Stimulated activated CD4-positive, alpha-beta T cell treated with anti-CD3 and anti-CD28 coated beads, Interleukin-4, amount 100 ng/mL, for 48 hours (primary cell): ENCODE measurements around the gene STAC3.

Experiments
- DNase-seq, 2 donors: peaks; one replicate each; pipeline ENCODE4 v3.0.0-alpha.2; 2020; ENCODE audit warnings: low read depth in 2 of 2

STAC3 gene

DNA sequence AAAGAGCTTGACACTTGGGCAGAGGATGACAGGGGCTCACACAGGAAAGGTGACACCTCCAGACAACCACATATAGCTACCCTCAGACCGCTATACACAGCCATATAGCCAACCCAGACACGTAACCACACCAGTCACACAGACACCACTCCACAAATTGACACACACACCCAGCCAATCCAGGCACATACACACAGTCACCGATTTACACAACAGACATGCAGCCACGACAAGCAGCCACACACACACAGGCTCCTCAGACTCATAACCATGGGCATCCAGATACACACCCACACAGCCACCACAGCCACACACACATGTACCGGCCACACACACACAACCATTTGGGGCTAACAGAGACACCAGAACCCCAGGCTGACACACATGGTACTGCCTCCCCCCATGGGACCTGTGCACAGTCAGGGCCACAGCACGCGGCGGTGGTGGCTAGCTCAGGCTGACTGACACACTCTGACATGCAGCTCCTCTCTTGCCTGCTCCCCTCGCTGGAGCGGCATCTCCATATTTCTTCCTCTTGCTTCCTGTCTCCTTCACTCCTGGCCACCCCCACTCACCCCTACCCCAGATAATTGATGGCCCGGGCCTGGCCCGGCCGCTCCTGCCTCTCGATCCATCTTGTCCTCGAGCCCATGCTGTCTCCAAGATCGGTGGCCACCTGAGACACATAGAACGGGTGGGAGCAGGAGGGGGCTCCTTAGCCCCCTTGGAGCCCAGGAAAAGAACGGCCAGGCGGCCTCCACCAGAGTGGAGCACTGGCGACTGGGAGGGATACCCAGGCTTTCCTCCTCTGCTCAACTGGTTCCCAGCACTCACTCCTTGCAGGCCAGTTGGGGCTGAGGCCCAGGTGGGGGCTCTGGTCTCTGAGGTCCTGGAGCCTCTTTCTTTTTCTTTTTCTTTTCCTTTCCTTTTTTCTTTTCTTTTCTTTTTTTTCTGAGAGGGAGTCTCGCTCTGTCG is 27.5 kb downstream of the STAC3 start:
- DNase-seq = no peak

DNA sequence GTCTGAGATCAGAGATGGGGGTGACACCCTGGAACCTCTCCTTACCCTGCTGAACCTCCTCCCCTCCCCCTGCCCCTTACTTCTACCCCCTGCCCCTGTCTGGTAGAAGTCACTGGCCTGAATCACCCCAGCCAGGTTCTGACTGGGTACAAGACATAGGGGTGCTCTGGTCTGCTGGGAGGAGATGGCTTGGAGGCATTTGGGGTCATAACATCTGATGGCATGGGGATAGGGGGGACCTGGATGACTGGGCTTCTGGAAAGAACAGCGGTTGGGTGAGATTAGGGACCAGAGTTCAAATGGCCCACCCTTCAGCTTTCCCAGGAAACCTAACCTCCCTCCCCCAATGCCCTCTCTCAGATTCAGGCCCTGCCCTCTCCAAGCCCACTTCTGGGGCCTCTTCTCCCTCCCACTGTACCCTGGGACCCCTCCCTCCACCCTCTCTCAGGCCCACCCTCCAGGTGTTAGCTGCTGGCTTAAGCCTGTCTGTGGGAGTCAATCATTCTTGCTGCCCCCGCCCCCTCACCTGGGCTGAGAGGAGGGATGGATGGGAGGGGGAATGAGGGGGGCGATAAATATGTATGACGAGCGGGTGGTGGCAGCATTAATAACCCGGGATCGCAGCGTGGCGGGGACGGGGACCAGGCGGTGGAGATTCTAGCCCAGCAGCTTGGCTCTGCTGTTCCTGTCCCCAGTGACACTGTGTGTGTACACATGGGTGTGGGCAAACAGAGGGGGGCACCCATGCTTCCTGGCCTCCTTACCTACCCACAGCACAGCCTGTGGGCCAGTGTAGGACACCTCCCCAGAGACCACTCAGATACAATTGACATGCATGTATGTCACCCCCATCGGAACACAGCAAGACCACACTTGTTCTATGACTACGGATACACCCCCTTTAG is 28.4 kb downstream of the STAC3 start:
- no peak for DNase-seq

DNA sequence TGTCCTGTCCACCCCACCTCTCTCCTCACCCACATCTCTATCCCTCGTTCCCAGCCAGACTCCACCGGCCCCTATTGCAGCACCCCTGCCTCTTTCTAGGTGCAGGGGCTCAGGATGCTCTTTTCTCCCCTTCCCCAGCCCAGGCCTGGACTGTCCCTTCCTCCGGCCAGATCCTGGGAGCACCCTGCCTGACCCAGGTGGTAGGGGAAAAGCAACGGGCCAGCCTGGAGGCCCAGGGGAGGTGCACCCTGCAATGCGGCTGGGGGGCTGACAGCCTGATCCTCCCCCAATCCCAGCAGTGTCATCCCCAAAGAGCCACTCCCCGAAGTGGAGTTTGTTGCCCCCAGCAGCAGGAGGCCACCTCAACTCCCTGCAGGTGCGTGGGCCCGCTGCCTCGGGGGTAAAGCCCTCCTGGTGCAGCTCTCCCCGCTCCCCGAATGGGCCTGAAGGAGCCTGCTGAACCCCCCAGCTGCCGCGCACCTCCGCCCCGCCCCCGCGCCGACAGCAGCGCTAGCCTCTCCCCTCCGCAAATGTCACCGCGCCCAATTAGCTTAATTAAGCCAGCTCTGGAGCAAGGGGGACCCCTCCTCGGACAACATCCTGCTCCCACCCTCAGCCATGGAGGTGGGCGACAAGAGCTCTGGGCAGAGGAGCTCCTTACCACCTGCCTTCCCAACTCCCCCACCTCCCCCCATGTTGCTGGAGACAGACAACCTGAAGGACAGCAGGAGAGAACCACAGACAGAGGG is 29.6 kb downstream of the STAC3 start:
- DNase-seq = no peak

DNA sequence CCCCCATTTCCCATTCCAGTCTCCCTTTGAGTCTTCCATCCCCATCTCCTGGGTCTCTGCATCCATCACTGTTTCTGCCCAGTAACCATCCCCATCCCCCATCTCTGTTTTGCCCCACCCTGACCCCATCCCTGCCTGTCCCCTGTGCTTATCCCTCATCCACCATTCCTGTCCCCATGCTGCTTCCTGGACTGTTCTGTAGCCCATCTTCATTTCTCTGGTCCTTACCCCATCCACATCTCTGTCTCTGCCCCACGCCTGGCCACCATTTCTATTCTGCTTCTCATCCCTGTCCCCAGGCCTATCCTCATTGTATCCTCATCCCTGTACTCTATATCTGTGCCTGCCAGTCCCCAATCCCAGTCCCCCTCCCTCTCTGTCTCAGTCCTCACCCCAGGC is 30.2 kb downstream of the STAC3 start:
- no peak for DNase-seq

DNA sequence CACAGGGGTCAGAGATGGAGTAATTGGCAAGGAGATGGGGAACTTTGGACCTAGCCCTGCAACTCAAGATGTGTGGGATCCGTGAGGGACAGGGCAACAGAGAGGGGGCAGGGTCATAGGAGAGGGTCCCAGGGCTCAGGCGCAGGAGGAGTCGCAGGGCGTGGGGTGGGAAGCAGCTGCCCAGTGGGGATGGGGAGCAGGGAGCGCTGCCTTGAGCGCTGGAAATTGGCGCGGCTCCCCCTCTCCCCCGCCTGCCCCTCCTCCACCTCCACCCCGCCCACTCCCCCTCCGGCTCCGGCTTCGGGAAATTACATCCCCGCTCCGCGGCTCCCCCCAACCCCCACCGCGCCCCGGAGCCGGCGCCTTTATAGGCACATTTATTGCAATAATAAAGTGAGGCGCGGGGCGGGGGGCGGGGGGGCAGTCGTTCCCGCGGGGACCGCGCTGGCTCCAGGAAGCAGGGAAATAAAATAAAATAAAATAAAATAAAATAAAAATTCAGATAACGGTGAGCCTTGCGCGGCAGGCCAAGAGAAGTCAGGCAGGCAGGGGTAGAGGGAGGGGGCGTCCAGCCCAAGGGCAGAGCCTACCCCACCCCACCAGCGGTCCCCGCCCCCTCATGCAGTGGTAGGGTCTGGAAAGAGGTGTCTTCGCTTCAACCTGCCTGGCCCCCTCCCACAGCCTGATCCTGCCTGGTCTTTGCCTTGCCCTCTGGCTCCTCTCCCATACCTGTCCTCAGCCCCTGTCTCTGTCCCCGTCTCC is 30.8 kb downstream of the STAC3 start:
- DNase-seq = no peak

DNA sequence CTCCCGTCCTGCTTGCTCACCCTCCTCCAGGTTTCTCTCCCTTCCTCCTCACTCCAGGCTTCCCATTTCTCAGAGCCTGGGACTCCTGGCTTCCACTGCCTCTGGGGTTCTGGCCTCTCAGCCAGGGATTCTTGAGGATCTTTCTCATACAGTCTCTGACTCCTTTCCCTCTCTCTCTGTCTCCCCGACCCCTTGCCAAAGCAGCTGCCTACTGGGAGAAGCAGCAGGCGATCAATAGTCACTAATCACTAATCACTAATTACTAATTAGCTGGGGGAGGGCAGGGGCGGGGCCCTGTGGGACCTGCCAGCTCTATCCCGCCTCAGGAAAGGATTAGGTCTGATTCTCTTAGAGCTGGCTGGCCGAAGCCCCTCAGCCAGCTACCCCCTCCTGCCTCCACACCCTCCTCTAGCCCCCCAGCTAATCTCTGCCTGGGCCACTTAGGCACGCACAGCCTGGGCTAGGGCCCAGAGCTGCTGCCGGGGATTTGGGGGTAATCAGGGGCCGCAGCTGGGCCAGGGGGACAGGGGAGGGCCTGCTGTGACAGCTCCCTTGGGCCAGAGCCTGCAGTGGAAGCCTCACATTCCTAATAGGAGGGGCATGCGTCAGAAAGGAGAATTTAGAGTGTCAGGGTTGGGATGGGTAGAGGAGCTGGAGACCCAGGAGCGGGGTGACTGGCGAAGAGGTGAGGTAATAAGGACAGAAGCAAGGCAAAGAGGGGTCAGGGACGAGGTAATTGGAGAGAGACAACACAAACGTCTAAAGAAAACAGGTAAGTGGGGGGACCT is 31.6 kb downstream of the STAC3 start:
- DNase-seq = no peak

DNA sequence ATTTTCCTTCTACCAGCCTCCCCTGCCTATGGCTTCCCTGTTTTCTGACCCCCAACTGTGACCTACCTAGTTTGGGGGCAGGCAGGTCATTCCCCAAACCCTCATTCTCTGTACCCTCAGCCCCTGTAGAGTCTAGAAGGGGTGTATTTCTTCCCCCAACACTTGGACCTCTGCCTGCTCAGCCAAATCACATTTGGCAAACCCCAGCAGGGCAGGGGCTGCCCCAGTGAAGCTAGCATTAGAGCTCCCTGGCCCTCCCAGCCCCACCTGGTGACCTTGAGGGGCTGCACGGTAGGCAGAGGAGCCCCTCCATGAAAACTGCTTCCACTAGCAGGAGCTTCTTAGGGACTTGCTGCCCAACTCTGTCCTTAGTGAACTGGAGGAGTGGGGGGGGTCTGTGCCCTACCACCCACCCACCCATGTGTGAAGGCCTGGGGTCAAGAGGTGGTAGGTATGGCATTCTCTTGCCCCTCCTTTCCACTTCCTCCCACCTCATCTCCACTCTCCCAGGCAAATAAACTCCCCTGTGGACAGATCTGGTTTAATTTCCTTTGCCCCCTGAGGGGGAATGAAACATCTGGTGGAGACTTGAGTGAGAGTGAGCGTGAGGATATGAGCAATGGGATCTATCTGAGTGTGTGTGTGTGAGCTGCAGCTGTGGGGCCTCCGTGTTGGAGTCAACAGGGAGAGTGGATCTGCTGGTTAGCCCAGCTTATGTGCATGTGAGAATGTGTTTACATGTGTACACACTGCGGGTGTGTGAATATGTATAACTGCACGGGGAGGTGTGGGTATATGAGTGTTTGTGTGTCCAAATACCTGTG is 32.7 kb downstream of the STAC3 start:
- DNase-seq = no peak

DNA sequence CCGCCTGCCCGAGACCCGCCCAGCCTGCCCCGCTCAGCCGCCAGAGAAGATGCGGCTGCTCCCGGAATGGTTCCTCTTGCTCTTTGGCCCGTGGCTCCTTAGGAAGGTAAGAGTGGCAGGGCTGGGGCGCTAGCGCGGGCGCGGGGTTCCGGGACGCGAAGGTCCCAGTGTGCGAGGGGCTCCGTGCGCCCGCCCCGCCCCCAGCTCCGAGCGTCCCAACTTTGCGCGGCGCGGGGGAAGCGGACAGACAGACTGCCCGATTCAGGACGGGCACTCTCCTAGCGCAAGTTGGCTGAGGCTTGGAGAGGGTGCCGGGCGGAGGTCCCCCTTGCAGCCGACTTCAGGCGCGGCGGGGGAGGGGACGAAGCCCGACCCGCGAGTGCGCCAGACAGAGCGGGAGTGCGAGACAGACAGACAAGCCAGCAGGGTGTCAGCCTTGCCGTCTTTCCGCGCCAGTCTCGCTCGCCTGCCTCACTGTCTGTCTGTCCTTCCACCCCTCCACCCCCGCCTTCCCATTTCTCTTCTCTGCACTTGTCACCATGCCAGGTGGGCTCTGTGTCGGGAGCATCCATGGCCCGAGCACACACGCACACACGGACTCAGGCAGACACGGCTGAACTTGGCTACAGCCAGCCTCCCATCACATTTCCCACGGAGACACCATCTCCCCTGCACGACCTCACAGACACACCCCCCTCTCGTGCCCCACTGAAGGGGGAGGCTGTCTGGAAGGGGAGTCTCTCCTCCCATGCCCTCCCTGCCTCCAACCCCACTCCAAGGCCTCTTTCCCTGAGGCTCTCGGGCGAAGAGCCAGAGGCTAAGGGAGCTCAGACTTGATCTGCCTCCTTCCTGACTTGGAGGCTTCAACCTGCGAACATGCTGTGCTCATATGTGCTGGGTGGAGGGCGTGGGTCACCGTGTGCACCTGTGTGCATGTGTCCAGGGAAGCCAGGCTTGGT is 33.8 kb downstream of the STAC3 start:
- no peak for DNase-seq

DNA sequence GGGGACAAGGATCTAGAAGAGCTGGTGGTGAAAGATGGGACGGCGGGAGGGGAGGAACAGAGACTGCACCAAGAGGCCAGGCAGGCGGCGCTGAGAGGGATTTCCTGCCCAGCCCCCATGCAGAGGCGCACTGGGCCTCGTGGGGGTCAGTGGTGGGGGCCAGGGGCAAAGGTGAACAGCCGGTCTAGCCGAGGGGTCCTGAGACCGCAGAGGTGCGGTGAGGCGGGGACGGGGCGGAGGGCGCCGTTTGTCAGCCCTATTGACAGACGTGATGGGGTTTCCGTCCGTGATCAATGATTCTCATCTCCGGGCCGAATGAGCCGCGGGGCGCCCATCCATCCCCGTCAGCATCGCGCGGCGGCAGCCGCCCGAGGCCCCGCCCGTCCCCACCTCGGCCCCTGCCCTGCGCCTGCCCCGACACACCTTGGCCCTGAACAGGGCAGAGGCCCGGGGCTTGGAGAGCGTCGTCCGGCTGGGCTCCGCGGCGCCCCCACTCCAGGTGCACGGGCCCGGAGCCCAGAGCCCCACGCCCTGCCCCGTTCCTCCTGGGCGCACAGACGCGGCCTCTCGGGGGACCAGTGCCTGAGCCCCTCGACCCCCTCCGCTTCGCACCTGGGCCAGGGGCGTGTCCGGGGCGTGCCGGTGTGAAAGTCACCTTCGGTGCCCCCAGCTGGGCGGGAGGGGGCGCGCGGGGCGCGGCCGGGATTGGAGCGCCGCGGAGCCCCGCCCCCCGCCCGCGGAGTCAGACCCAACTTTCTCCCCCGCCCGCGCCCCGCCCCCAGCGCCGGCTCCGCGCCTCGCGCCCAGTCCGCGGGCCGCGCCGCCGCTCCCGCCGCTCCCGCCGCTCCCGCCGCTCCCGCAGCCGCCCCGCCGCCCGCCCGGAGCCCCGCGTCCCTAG is 34.7 kb downstream of the STAC3 start, which contains the start of gene NXPH4:
NXPH4 (plus strand) TSS at position 781 of the 898 bp plus-strand sequence. CDS start 176 bp downstream, outside the sequence.
- no peak for DNase-seq

DNA sequence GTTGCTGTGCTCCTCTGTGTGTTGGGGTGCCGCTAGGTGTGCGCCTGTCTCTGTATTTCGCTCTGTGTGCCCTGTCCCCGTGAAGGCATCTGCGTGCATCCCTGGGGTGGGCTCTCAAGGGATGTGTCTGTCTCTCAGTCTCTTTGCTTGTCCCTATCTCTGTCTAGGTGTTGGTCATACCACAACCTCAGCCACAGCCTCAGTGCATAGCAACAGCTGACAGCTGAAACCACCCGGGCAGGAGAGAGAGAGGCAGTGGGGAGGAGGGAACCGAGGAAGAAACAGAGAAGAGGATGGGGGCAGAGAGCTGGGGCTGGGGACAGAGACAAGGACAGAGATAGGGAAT is 35.3 kb downstream of the STAC3 start:
- DNase-seq = no peak

DNA sequence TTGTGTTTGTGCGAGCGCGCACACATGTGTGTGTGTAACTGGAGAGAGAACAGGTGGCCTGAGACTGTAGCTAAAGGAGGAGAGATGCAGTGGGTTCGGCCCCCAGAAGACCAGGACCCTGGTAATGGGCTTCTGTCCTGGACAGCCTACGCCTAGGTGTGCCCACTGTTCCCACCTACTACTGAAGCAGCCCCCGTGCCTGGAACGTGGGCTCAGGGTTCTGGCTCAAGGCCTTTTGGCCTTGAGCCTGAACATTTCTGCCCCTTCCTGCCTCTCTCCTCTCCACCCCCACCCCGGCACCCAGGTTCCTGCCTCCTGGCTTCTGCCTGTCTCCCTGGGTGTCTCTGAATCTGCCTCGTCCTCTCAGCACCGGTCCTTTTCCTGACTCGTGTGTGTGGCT is 35.9 kb downstream of the STAC3 start:
- no peak for DNase-seq

DNA sequence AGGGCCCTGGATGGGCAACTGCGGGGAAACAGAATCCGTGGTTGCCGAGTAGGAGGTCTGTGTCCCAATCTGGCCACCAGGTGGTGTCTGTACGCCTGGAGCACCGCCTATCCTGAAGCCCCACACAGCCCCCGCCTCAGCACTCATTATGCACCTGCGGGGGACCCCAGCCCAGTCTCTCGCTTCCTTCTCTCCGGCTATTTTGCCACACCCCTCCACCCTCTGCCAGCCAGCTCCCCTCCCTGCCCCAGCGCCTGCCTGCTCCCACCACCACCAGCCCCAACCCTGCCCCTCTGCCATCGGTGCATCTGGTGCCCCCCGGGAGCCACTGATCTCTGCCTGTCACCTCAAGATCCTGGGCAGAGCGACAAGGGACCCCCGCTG is 36.6 kb downstream of the STAC3 start:
- peak; percentile 59 to 61 for DNase-seq

DNA sequence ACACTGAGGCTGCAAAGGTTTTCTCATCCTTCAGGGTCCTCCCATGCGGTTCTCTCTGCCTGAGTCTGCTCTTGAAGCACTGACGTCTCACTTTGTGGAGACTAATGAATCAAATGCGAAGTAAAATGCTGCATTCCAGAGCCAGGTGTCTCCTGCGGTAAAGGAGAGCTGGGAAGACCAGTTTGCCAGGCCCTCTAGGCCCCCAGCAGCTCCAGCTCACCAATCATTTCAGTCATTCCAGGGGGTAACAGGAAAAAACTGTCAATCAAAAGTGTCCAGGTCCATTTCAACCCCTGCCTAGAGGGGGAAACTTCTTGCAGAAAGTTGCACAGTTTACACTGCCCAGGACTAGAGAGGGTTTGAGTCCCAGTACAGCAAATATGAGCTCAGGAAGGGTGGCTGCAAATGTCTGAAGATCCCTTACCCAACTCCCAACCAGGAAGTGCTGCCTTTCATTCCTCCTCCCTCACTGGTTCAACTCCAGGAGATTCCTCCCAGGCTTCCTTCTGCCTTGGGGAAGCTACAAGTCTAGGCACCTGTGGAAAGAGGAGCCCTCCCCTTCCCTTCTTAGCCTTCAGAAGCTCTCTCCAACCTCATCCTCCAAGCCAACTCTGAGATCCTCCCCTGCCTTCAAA is 37.1 kb downstream of the STAC3 start:
- no peak for DNase-seq

DNA sequence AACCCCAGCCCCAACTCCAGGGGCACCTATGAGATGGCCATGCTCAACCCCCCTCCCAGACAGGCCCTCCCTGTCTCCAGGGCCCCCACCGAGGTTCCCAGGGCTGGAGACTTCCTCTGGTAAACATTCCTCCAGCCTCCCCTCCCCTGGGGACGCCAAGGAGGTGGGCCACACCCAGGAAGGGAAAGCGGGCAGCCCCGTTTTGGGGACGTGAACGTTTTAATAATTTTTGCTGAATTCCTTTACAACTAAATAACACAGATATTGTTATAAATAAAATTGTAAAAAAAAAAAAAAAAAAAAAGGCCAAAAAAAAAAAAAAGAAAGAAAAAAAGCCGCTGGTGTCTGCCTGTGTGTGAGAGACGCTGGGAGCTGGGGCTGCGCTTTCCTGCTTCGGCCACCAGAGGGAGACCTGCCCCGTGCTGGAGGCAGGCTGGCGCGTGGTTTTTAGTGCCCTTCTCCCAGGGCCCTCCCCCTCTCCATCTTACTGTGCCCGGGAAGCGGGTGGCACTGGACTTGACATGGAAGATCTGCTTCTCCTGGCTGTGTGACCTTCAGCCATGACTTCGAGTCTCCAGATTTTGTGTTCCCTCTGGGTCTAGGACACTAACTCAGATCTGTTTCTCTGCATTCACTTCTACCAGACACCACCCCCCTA is 37.8 kb downstream of the STAC3 start:
- peak; percentile 77 to 81 for DNase-seq

DNA sequence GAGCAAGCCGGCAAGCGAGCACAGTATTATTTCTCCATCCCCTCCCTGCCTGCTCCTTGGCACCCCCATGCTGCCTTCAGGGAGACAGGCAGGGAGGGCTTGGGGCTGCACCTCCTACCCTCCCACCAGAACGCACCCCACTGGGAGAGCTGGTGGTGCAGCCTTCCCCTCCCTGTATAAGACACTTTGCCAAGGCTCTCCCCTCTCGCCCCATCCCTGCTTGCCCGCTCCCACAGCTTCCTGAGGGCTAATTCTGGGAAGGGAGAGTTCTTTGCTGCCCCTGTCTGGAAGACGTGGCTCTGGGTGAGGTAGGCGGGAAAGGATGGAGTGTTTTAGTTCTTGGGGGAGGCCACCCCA is 38.3 kb downstream of the STAC3 start:
- no peak for DNase-seq
